ENCODE results near the gene IPO8. TPM values are rescaled to one million over a fixed set of nuclear protein-coding genes. Genes with fewer than 3 reads are reported as not detected.
"Not testable (repeated sequence)": the region's sequence is repeated elsewhere in the genome, so short reads cannot be mapped to it uniquely, and the experiment has no call there.

IPO8 gene
- total RNA-seq, 2 donors from 2014 or later = 31.9 to 40.3 TPM

DNA sequence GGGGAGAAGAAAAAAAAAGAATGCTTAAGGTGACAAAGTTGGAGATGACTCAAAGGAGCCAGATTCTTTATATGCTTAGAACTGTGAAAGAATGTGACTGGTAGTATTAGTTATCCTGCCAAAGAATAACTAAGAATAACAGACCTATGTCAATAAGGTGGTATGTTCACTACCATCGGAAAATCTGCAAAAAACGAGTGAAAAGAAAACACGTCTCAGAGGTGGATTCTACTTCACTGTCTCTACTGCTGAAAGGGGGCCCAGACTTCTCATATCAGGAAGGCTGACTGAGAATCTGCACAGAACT lies 64.7 kb downstream of the IPO8 start:
- no peaks in the 10 kb centered on the region for H3K36me3 ChIP-seq
- intact Hi-C loops (cut with DNase I) = no loop called here

GRCh38 chr12:30630076-30630978 lies 65.3 kb downstream of the IPO8 start:
- intact Hi-C loops (cut with DNase I) = no loop called here
- TF ChIP-seq POLR2A (IDR thresholded peaks at IDR 0.05) = no peak
- TF ChIP-seq CTCF (IDR thresholded peaks at IDR 0.05) = no peak
- TF ChIP-seq POLR2AphosphoS5 (IDR thresholded peaks at IDR 0.05) = no peak

More for the DNA sequence above, 64.7 kb downstream of the IPO8 start:
- TF ChIP-seq POLR2AphosphoS5 (IDR thresholded peaks at IDR 0.05) = no peak
- TF ChIP-seq CTCF (IDR thresholded peaks at IDR 0.05) = no peak
- no peak for TF ChIP-seq POLR2A (IDR thresholded peaks at IDR 0.05)
- WGBS = 47% methylated on average over 3 of the region's 3 CpGs
- DNase-seq (ENCODE audit: low spot score) = no peak
- H3K9me3 ChIP-seq = no peaks in the 10 kb centered on the region
- no peaks in the 10 kb centered on the region for H3K4me1 ChIP-seq (replicated peaks)
- H3K4me3 ChIP-seq = no peak overlapping the region
- H3K27ac ChIP-seq = no peak overlapping the region
- H3K27me3 ChIP-seq (replicated peaks; ENCODE audit: insufficient read depth) = no peaks in the 10 kb centered on the region

DNA sequence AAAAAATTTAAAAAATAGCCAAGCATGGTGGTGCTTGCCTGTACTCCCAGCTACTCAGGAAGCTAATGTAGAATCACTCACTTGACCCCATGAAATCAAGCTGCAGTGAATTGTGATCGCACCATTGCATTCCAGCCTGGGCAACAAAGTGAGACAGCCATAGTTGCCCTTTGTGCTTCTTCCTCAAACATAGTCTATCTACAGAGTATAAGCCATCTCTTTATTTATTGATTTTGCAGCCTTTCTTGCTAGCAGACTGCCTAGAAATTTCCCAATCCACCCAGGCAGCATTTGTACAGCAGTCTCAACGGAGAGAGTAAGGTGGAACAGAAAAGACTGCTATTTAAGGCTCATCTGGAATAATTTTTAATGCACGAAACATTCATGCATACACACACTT lies 68.8 kb downstream of the IPO8 start:
- Histone ChIP-seq H3K4me3 (no peak overlapping the region), H3K36me3 (no peaks in the 10 kb centered on the region), H3K27me3 (replicated peaks; ENCODE audit: insufficient read depth) (no peaks in the 10 kb centered on the region), H3K4me1 (replicated peaks) (no peaks in the 10 kb centered on the region), H3K9me3 (no peaks in the 10 kb centered on the region), H3K27ac (no peak overlapping the region)
- TF ChIP-seq CTCF (IDR thresholded peaks at IDR 0.05) (no peak), POLR2A (IDR thresholded peaks at IDR 0.05) (no peak), POLR2AphosphoS5 (IDR thresholded peaks at IDR 0.05) (no peak)
- intact Hi-C loops (cut with DNase I) = no loop called here
- 97% methylated on average over 3 of the region's 3 CpGs for WGBS
- no peak for DNase-seq (ENCODE audit: low spot score)

More at GRCh38 chr12:30630076-30630978, 65.3 kb downstream of the IPO8 start:
- DNase-seq (ENCODE audit: low spot score) = no peak
- WGBS = 76% methylated on average over 6 of the region's 6 CpGs
- Histone ChIP-seq H3K4me1 (replicated peaks) (no peaks in the 10 kb centered on the region), H3K4me3 (no peak overlapping the region), H3K9me3 (no peaks in the 10 kb centered on the region), H3K27ac (no peak overlapping the region), H3K27me3 (replicated peaks; ENCODE audit: insufficient read depth) (no peaks in the 10 kb centered on the region), H3K36me3 (no peaks in the 10 kb centered on the region)

GRCh38 chr12:30624009-30624408 lies 71.7 kb downstream of the IPO8 start:
- TF ChIP-seq CTCF (IDR thresholded peaks at IDR 0.05) (no peak), POLR2A (IDR thresholded peaks at IDR 0.05) (no peak), POLR2AphosphoS5 (IDR thresholded peaks at IDR 0.05) (no peak)
- H3K4me3 ChIP-seq = no peak overlapping the region
- H3K36me3 ChIP-seq = no peaks in the 10 kb centered on the region
- 88% methylated on average over 6 of the region's 6 CpGs for WGBS
- no peaks in the 10 kb centered on the region for H3K27me3 ChIP-seq (replicated peaks; ENCODE audit: insufficient read depth)
- no peaks in the 10 kb centered on the region for H3K9me3 ChIP-seq
- H3K27ac ChIP-seq = no peak overlapping the region
- intact Hi-C loops (cut with DNase I) = no loop called here
- DNase-seq (ENCODE audit: low spot score) = no peak
- no peaks in the 10 kb centered on the region for H3K4me1 ChIP-seq (replicated peaks)

DNA sequence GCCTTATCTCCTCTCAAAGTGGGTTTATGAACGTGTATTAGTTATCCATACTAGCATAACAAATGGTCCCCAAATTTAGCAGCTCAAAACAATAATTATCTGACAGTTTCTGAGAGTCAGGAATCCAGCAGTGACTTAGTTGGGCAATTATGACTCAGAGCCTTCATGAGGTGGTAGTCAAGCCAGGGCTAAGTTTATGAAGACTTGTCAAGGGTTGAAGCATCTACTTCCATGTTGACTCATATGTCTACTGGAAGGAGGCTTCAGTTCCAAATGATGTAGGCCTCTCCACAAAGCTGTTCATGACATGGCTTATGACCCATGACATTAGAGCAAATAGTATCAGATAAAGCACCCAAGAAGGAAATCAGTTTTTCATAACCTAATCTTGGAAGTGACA lies 73.2 kb downstream of the IPO8 start:
- 83% methylated on average over 1 of the region's 1 CpG for WGBS
- intact Hi-C loops (cut with DNase I) = no loop called here
- DNase-seq (ENCODE audit: low spot score) = no peak
- Histone ChIP-seq H3K27ac (no peak overlapping the region), H3K4me1 (replicated peaks) (no peaks in the 10 kb centered on the region), H3K27me3 (replicated peaks; ENCODE audit: insufficient read depth) (no peaks in the 10 kb centered on the region), H3K9me3 (no peaks in the 10 kb centered on the region), H3K4me3 (no peak overlapping the region), H3K36me3 (no peaks in the 10 kb centered on the region)
- TF ChIP-seq CTCF (IDR thresholded peaks at IDR 0.05) (no peak), POLR2AphosphoS5 (IDR thresholded peaks at IDR 0.05) (no peak), POLR2A (IDR thresholded peaks at IDR 0.05) (no peak)

- intact Hi-C loops (cut with DNase I); H3K27ac ChIP-seq; H3K36me3 ChIP-seq; H3K4me1 ChIP-seq (replicated peaks); H3K4me3 ChIP-seq; H3K27me3 ChIP-seq (replicated peaks; ENCODE audit: insufficient read depth); H3K9me3 ChIP-seq; DNase-seq (ENCODE audit: low spot score): not testable (repeated sequence)
- whole genome bisulfite sequencing = 93% methylated on average over 4 of the region's 4 CpGs
Measured at GRCh38 chr12:30621663-30622241, 73.9 kb downstream of the IPO8 start.

Measured in prostate gland (tissue), 2 donors.